Upper lobe of left lung (tissue), 4 donors: ENCODE results near the gene PPP1R12B.
"Not testable (repeated sequence)": the region's sequence is repeated elsewhere in the genome, so short reads cannot be mapped to it uniquely, and the experiment has no call there.

Experiments
- POLR2A ChIP-seq, 4 donors: fragments of 450-650 bp; IDR thresholded peaks; one replicate each; pipeline ENCODE4 v1.5.1; 2016 to 2017; ENCODE audit warnings: antibody characterized with exemption in 4 of 4, mild to moderate bottlenecking in 2 of 4
- TF ChIP-seq, protein P1 (sequence below), 6 experiments: fragments of 450-650 bp in 4 of 6; fragments of 200-600 bp in 2 of 6; sonication (generic) in 2 of 6; IDR thresholded peaks; one replicate each; pipeline ENCODE4 v1.5.1; 2016 to 2019; ENCODE audit warnings: antibody characterized with exemption in 6 of 6

DNA sequence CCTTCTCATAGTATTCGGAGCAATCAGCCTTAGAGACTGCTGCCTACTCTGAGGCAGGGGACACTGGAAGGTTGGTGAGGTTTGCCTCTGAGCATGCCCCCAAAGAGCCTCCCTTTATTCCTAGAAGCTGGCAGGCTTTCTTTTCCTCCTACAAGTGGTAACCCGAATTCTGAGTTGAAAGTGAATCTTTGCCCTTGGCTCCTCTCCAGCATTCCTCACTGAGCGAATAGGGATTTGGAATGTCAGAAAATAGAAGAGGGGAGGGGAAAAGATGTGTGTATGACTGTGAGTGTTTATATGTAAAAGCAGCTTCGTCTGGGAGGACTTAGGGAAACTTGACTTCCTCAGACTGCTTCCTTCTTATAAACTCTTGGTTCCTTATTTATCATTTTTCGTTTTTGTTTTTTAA is 190.7 kb downstream of the PPP1R12B start:
- TF ChIP-seq, protein P1, sequence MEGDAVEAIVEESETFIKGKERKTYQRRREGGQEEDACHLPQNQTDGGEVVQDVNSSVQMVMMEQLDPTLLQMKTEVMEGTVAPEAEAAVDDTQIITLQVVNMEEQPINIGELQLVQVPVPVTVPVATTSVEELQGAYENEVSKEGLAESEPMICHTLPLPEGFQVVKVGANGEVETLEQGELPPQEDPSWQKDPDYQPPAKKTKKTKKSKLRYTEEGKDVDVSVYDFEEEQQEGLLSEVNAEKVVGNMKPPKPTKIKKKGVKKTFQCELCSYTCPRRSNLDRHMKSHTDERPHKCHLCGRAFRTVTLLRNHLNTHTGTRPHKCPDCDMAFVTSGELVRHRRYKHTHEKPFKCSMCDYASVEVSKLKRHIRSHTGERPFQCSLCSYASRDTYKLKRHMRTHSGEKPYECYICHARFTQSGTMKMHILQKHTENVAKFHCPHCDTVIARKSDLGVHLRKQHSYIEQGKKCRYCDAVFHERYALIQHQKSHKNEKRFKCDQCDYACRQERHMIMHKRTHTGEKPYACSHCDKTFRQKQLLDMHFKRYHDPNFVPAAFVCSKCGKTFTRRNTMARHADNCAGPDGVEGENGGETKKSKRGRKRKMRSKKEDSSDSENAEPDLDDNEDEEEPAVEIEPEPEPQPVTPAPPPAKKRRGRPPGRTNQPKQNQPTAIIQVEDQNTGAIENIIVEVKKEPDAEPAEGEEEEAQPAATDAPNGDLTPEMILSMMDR (IDR thresholded peaks at IDR 0.05): not testable (repeated sequence)
- not testable (repeated sequence) for TF ChIP-seq POLR2A (IDR thresholded peaks at IDR 0.05)
